ENCODE measurements around the gene INPP5E. TPM values are rescaled to one million over a fixed set of nuclear protein-coding genes. Genes with fewer than 3 reads are reported as not detected.
A peak's percentile ranks its signal among the peaks of the same experiment; 100 is the strongest.

INPP5E gene
- total RNA-seq, 2 donors from 2014 or later = 17.2 to 20.1 TPM

- Mint-ChIP-seq H3K36me3 (ENCODE audit: insufficient read depth in 2 of 2) (peaks cover 8 to 21% of the 10 kb centered on the region in 2 donors), H3K9me3 (no peaks in the 10 kb centered on the region), H3K4me1 (ENCODE audit: low read depth) (peaks cover 17% of the 10 kb centered on the region), H3K27ac (peak overlapping the region; percentile 37), H3K4me3 (peak overlapping the region in 1 of 2 donors; percentile 61), H3K27me3 (ENCODE audit: low read depth) (no peaks in the 10 kb centered on the region)
- ATAC-seq (replicated peaks in 1 of 2) = peak in 1 of 2 donors; percentile 27
- no peak for DNase-seq
These were observed 53.6 kb downstream of the INPP5E start for GRCh38 chr9:136386018-136386417.

GRCh38 chr9:136385015-136385414 is 54.6 kb downstream of the INPP5E start:
- peak overlapping the region; percentile 74 for H3K27ac Mint-ChIP-seq
- DNase-seq (peak; percentile 37 to 38), ATAC-seq (replicated peaks in 1 of 2) (peak; percentile 83)
- H3K36me3 Mint-ChIP-seq (ENCODE audit: insufficient read depth in 2 of 2) = peaks cover 8 to 18% of the 10 kb centered on the region in 2 donors
- H3K4me1 Mint-ChIP-seq (ENCODE audit: low read depth) = peaks cover 17% of the 10 kb centered on the region
- no peaks in the 10 kb centered on the region for H3K9me3 Mint-ChIP-seq
- no peaks in the 10 kb centered on the region for H3K27me3 Mint-ChIP-seq (ENCODE audit: low read depth)
- H3K4me3 Mint-ChIP-seq = peak overlapping the region in 1 of 2 donors; percentile 54

GRCh38 chr9:136383436-136383835 is 56.2 kb downstream of the INPP5E start:
- Mint-ChIP-seq H3K4me1 (ENCODE audit: low read depth) (peaks cover 17% of the 10 kb centered on the region), H3K9me3 (no peaks in the 10 kb centered on the region), H3K27ac (no peak overlapping the region), H3K36me3 (ENCODE audit: insufficient read depth in 2 of 2) (peaks cover 6 to 13% of the 10 kb centered on the region in 2 donors), H3K27me3 (ENCODE audit: low read depth) (no peaks in the 10 kb centered on the region), H3K4me3 (no peak overlapping the region)
- ATAC-seq (replicated peaks in 1 of 2) (no peak), DNase-seq (no peak)

GRCh38 chr9:136381966-136382513 is 57.6 kb downstream of the INPP5E start:
- Mint-ChIP-seq H3K27ac (no peak overlapping the region), H3K36me3 (ENCODE audit: insufficient read depth in 2 of 2) (peaks cover 4 to 6% of the 10 kb centered on the region in 2 donors), H3K4me3 (no peak overlapping the region), H3K9me3 (no peaks in the 10 kb centered on the region), H3K27me3 (ENCODE audit: low read depth) (no peaks in the 10 kb centered on the region), H3K4me1 (ENCODE audit: low read depth) (peaks cover 17% of the 10 kb centered on the region)
- no peak for ATAC-seq (replicated peaks in 1 of 2)
- no peak for DNase-seq

- no peaks in the 10 kb centered on the region for H3K27me3 Mint-ChIP-seq (ENCODE audit: low read depth)
- no peak for DNase-seq
- H3K4me3 Mint-ChIP-seq = no peak overlapping the region
- ATAC-seq (replicated peaks in 1 of 2) = no peak
- no peaks in the 10 kb centered on the region for H3K9me3 Mint-ChIP-seq
- no peak overlapping the region for H3K27ac Mint-ChIP-seq
- H3K36me3 Mint-ChIP-seq (ENCODE audit: insufficient read depth in 2 of 2) = peaks cover 4 to 6% of the 10 kb centered on the region in 2 donors
- H3K4me1 Mint-ChIP-seq (ENCODE audit: low read depth) = peaks cover 17% of the 10 kb centered on the region
These were observed 58.3 kb downstream of the INPP5E start for GRCh38 chr9:136381311-136381710.

GRCh38 chr9:136380381-136380780 is 59.3 kb downstream of the INPP5E start:
- H3K36me3 Mint-ChIP-seq (ENCODE audit: insufficient read depth in 2 of 2) = peaks cover 4 to 6% of the 10 kb centered on the region in 2 donors
- no peak for ATAC-seq (replicated peaks in 1 of 2)
- peaks cover 9% of the 10 kb centered on the region for H3K4me1 Mint-ChIP-seq (ENCODE audit: low read depth)
- no peak for DNase-seq
- no peak overlapping the region for H3K27ac Mint-ChIP-seq
- no peaks in the 10 kb centered on the region for H3K27me3 Mint-ChIP-seq (ENCODE audit: low read depth)
- H3K9me3 Mint-ChIP-seq = no peaks in the 10 kb centered on the region
- no peak overlapping the region for H3K4me3 Mint-ChIP-seq

GRCh38 chr9:136379891-136380290 is 59.8 kb downstream of the INPP5E start:
- H3K4me3 Mint-ChIP-seq = no peak overlapping the region
- ATAC-seq (replicated peaks in 1 of 2) = no peak
- no peaks in the 10 kb centered on the region for H3K9me3 Mint-ChIP-seq
- H3K4me1 Mint-ChIP-seq (ENCODE audit: low read depth) = peaks cover 4% of the 10 kb centered on the region
- H3K36me3 Mint-ChIP-seq (ENCODE audit: insufficient read depth in 2 of 2) = peaks cover 2 to 4% of the 10 kb centered on the region in 2 donors
- H3K27me3 Mint-ChIP-seq (ENCODE audit: low read depth) = no peaks in the 10 kb centered on the region
- no peak for DNase-seq
- H3K27ac Mint-ChIP-seq = no peak overlapping the region

GRCh38 chr9:136379401-136379800 is 60.2 kb downstream of the INPP5E start:
- no peak for DNase-seq
- no peak overlapping the region for H3K27ac Mint-ChIP-seq
- H3K4me3 Mint-ChIP-seq = no peak overlapping the region
- ATAC-seq (replicated peaks in 1 of 2) = no peak
- no peaks in the 10 kb centered on the region for H3K4me1 Mint-ChIP-seq (ENCODE audit: low read depth)
- no peaks in the 10 kb centered on the region for H3K27me3 Mint-ChIP-seq (ENCODE audit: low read depth)
- no peaks in the 10 kb centered on the region for H3K9me3 Mint-ChIP-seq
- no peaks in the 10 kb centered on the region for H3K36me3 Mint-ChIP-seq (ENCODE audit: insufficient read depth in 2 of 2)

GRCh38 chr9:136379003-136379287 is 60.7 kb downstream of the INPP5E start:
- H3K27me3 Mint-ChIP-seq (ENCODE audit: low read depth) = no peaks in the 10 kb centered on the region
- no peaks in the 10 kb centered on the region for H3K36me3 Mint-ChIP-seq (ENCODE audit: insufficient read depth in 2 of 2)
- H3K27ac Mint-ChIP-seq = no peak overlapping the region
- no peak for ATAC-seq (replicated peaks in 1 of 2)
- no peak overlapping the region for H3K4me3 Mint-ChIP-seq
- DNase-seq = no peak
- no peaks in the 10 kb centered on the region for H3K9me3 Mint-ChIP-seq
- no peaks in the 10 kb centered on the region for H3K4me1 Mint-ChIP-seq (ENCODE audit: low read depth)

Other genes with a start within 250 kb of the INPP5E start
- gene LHX3, start 234.7 kb downstream of the INPP5E start, total RNA-seq = under 1 TPM in 1 of 2 donors, not detected in 1; 0.17 TPM
- 10 to 100 TPM; 21.5 to 25.1 TPM for gene QSOX2, start 194.0 kb downstream of the INPP5E start, total RNA-seq
- gene CCDC187, start 135.8 kb downstream of the INPP5E start, total RNA-seq = not detected
- 10 to 100 TPM; 11.6 to 12.3 TPM for gene GPSM1, start 112.3 kb downstream of the INPP5E start, total RNA-seq
- gene DNLZ, start 76.1 kb downstream of the INPP5E start, total RNA-seq = 10 to 100 TPM; 10.8 to 14.4 TPM
- gene CARD9, start 66.2 kb downstream of the INPP5E start, total RNA-seq = 1 to 10 TPM; 1.2 to 1.6 TPM
- 10 to 100 TPM; 10.9 to 14.3 TPM for gene SNAPC4, start 39.7 kb downstream of the INPP5E start, total RNA-seq
- gene ENTR1, start 29.2 kb downstream of the INPP5E start, total RNA-seq = 10 to 100 TPM; 47.2 to 70.6 TPM
- 10 to 100 TPM; 61.9 to 62.7 TPM for gene PMPCA, start 29.2 kb downstream of the INPP5E start, total RNA-seq
- gene SEC16A, start 43.2 kb upstream of the INPP5E start, total RNA-seq = 10 to 100 TPM; 69.5 to 74.5 TPM
- 10 to 100 TPM; 71.6 to 84.2 TPM for gene NOTCH1, start 106.2 kb upstream of the INPP5E start, total RNA-seq
- gene EGFL7, start 223.1 kb upstream of the INPP5E start, total RNA-seq = 1 to 10 TPM in 1 of 2 donors, under 1 TPM in 1; 0.93 to 1.1 TPM
- 10 to 100 TPM; 18.3 to 19.2 TPM for gene AGPAT2, start 247.6 kb upstream of the INPP5E start, total RNA-seq